NOMO-1 treated with dmso at 0.1 percent for 144 hours (cell line): ENCODE data around the gene PLAU.
"Not testable (repeated sequence)": the region's sequence is repeated elsewhere in the genome, so short reads cannot be mapped to it uniquely, and the experiment has no call there.

ENCODE experiments used
- DNase-seq: peaks from one replicate; lab custom pipeline; 2025; ENCODE audit not compliant: unreplicated experiment; lab: John Stamatoyannopoulos, UW

PLAU gene

DNA sequence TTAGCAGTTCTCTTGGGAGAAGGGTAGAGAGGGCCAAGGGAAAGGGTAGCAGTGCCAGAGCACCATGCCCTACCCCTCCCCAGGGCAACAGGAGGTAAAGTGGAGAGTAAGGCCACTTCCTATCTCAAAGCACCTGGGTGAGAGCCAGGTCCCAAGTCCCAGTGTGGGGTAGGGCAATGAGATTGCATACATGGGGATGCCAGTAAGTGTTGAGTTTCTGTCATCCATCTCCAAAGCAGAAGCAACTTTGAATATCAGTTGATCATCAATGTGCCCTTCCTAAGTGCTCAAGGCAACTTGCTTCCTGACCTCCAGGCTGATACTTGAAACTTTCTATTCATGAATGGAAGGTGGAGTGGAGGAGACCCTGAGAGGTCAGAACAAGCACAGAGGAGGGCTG lies 34.4 kb upstream of the PLAU start:
- no peak for DNase-seq

DNA sequence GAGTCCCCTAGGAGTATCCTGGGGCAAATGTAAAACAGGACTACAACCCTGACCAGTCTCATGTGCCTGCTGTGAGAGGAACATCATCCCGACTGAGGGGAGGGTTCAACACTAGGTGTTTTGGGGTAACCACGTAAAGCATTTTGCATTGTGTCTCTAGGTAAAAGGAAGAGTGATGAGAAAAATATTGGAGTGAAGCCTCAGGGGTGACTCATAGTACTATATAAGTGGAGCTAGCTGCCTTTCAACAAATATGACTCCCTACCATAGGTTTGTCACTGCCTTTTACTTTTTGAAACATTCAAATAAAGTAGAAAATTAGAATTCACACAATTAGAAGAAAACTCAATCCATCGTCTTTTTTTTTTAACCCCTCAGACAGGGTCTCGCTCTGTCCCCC lies 34.0 kb upstream of the PLAU start:
- no peak for DNase-seq

DNA sequence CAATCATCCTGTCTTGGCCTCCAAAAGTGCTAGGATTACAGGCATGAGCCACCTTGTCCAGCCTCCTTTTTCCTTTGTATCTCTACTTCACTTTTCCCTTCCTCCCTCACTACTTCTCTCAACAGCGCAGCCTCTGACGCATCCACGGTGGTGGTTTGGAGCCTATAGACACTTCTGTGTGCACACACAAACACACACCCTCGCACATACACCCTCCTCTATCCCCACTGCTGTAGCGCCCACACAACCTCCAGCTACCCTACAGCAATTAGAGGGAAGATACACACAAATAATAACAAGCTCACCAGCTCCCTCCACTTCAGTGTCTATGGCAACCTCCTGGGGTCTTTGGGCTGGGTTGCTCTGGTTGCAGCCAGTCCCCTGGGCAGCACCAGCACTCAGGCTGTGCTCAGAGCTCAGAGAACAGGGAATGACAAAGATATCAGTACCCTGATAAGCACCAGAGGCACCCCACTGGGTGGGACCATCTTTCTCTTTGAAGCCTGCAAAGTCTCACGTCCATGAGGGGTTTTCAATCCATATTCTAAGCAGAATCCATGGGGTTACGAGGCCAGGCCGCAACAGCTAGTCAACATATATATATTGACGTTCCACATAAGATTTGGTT lies 33.3 kb upstream of the PLAU start:
- no peak for DNase-seq

DNA sequence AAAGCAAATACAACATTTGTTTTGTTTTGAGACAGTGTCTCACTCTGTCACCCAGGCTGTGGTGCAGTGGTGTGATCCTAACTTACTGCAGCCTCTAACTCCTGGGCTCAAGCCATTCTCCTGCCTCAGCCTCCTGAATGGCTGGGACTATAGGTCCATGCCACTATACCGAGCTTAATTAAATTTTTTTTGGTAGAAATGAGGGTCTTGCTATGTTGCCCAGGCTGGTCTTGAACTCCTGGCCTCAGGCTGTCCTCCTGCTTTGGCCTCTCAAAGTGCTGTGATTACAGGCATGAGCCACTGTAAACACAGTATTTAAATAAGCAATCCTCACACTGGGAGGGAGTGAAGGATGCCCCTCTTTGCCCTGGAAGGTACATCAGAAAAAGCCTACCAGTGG lies 32.6 kb upstream of the PLAU start:
- DNase-seq = no peak

DNA sequence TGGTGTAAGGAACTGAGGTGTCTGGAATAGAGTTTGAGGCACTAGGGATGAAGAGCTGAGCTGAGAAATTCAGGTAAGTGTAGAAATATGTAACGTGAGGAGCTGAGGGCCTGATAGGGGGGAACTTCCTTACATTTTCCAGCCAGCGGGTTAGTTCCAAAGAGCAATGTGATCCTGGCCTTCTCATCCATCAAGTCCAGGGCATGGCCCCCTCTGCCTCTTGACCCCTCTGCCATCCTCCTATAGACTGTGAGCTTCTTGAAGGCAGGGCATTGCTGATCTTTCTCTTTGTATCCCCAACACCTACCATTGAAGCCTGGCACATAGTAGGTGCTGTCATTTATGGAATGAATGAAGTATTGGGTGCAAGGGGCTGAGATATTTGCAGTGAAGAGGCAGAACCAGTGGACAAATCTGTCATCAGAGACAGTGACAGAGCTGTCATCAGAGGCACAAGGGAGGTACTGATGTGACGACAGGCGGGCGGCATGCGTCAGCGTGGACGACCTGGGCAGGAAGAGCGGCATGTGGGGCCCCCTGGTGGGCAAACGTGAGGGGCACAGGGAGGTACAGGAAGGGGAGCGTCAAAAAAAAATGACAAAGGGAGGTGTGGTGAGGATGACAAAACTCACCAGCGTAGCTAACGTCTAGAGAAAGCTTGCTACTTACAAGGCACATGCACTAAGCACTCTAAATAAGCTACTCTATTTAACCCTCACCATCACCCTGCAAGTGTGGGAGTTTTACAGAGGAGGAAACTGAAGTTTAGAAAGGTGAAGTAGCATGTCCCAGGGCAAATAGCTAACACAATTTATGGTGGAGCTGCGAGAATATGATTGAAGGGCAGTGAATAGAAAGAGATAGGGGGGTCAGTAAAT lies 31.4 kb upstream of the PLAU start:
- peak; percentile 96 for DNase-seq

DNA sequence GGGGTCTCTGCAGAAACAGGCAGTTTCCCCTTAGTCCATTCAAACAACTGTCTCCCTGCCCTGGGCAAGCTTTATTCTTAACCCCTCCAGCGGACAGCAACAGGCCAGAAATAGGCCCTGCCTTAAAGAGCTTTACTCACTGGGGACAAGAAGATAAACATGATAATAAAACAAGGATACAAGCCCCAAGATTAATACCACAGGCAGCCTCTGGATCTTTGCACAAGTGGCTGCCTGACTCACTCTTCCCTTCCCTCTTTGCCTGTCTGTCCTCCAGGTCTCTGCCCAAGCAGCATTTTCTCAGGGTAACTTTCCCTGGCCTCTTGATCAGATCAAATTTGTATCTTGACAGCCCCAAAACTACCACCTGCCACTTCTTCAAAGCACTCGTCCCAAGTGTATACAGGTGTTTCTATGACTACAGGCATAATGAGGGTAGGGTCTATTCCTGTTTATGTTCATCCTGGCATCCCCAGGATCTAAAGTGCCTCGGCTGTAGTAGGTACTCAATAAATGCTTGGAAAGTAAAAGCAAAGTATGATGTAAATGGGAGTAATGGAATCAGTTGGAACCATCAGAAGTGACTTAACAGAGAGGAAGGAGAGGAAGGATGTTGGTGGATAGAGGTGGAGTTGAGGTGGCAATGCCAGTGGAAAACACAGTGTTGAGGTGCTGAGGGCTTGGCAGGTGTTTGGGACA lies 29.6 kb upstream of the PLAU start:
- DNase-seq = no peak

DNA sequence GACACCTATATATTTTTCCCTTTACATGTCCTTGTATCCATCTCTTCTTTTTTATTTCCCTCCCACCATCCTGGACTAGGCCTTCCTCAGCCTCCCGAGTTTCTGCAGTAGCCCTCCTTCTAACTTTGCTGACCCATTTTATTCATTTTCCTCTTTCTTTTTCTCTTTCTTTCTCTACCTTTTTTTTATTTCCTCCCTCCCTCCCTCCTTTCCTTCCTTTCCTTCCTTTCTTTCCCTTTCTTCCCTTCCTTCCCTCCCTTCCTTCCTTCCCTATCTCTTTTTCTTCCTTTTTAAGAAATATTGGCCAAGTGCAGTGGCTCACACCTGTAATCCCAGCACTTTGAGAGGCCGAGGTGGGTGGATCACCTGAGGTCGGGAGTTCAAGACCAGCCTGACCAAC lies 26.9 kb upstream of the PLAU start:
- no peak for DNase-seq

DNA sequence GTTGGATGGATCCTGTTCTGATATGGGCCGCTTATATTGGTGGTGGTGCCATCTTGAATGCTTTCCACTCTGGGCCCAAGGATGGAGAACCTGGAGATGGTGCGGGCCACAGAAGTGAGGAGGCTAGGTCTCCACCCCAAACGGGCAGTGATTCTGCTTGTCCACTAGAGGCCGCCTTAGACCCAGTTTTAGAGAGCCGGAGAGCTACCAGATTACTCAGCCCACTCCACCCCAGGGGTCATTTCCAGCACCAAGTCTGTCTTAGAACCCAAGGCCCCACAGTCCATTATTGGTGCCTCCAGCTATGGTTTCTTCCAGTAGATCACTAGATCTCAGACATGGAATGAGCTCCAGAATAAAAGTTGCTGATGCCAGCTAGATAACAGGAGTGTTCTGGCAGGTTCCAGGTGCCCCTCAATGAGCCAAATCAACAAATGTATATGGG lies 24.8 kb upstream of the PLAU start:
- peak; percentile 56 for DNase-seq

DNA sequence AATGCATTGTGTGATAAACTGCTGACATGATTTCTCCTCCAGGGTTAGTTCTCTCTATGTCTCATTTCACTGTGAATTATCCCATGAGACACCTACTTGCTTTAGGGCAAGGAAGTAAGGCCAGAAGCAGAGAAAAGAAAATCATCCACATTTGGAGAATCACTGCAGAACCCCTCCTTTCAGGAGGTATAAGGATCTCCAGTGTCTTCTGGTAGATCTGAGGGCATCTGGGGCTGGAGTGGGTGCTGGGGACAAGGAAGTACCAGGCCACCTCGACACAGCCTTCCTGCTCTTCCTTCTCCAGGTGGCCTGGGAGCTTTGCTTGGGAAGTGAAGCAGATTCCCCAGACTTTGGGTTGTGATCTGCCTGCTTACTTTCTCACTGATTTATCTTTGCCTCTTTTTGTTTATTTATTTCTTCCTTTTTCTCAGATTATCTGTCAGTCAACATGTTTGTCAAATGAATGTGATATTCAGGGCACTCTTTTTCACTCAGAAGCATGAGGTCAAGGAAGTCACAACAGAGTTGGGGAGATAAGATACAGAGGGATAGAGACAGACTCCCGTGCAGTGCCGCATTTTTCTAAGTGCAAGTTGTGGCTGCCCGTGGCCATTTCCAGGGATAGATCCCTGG lies 24.2 kb upstream of the PLAU start:
- DNase-seq = no peak

DNA sequence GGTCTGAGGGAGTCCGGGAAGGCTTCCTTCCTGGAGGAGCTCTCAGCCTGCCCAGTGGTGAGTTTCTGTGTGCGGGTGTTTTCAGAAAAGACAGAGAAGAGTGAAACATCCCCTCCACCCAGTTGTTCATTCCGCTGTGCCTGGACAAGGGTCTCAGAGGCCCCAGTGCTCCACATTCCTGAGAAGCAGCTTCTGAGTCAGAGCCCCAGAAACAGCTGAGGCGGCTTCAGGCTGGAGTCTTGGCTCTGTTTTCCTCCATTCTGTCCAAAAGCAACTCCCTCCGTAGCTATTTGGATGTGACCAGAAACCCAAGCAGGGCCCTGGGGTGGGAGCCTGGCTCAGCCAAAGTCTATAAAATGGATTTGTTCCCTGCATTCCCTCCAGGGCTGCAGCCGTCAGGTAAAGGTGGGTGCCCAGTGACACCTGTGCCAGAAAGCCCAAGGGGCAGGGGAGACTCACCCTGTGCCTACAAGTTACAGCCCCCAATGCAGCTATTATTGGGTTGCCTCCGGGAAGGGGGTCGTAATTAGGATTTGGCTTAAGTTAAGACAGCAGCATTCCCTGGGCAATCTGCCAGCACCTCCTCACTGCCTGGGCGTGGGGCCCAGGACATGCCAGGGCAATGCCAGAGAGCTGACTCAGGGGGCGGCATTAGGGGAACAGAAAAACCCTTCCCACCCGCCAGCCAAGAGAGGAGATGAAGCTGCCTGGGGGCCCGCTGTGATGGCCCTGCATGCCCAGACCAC lies 23.5 kb upstream of the PLAU start:
- DNase-seq = no peak

DNA sequence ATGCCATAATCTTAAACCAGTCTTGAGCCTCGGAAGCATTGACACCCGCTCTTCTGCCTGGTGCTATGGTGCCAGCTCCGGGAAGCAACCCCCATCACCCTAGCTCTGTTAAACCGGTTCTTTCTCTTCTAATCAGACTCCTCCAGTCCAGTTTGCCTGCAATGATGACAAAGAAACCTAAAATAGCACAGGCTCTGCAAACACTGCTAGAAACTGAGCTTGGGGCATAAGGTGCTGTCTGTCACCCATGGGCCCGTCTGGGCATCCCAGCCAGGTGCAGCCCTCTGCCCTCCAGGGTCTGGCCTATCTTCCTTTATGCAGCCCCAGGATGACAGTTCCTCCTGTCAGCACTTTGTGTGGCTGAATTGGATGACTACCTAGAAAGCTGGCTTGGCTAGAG lies 22.4 kb upstream of the PLAU start:
- DNase-seq = no peak

DNA sequence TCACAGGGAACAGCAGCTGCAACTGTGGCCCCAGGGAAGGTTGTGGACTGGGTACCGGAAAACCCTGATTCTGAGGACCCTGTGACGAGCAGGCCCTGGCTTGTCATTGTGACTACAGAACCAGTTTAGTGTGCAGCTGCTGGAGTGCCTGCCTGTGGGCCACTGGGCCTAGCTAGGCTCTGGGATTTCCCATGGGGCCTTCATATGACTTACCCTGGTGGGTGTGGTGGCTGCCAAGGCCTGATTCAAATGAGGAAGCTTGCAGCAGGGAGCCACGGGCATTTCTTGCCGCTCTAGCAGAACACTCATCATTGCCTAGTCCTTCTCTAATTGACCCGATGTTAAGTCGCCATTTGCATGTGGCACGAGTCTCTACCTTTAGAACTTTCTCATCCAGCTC lies 21.9 kb upstream of the PLAU start:
- DNase-seq = peak; percentile 80

DNA sequence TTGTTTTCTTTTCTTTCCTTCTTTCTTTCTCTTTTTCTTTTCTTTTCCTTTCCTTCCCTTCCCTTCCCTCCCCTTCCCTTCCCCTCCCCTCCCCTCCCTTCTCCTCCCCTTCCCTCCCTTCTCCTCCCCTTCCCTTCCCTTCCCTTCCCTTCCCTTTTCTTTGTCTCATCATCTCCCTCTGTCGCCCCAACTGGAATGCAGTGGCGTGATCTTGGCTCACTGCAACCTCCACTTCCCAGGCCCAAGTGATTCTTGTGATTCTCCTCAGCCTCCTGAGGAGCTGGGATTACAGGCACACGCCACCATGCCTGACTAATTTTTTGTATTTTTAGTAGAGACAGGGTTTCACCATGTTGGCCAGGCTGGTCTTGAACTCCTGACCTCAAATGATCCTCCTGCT lies 21.5 kb upstream of the PLAU start:
- not testable (repeated sequence) for DNase-seq

DNA sequence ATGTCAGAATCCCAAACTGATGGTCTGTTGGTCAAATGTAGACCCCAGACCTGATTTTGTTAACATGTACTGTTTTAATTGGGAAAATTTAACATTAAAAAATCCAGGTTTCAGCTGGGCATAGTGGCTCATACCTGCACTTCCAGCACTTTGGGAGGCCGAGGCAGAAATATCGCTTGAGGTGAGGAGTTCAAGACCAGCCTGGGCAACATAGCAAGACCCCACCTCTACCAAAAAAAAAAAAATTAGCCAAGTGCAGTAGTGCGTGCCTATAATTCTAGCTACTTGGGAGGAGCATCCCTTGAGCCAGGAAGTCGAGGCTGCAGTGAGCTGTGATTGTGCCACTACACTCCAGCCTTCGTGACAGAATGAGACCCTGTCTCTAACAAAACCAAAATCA lies 20.7 kb upstream of the PLAU start:
- DNase-seq = no peak

DNA sequence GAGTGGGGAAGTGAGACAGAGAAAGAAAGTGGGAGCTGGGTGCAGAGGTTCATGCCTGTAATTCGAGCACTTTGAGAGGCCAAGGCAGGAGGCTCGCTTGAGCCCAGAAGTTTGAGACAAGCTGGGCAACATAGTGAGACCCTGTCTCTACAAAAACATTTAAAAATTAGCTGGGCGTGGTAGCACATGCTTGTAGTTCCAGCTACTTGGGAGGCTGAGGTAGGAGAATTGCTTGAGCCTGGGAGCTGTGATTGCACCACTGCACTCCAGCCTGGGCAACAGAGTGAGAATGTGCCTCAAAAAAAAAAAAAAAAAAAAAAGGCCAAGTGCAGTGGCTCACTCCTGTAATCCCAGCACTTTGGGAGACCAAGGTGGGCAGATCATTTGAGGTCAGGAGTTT lies 20.1 kb upstream of the PLAU start:
- DNase-seq = not testable (repeated sequence)

DNA sequence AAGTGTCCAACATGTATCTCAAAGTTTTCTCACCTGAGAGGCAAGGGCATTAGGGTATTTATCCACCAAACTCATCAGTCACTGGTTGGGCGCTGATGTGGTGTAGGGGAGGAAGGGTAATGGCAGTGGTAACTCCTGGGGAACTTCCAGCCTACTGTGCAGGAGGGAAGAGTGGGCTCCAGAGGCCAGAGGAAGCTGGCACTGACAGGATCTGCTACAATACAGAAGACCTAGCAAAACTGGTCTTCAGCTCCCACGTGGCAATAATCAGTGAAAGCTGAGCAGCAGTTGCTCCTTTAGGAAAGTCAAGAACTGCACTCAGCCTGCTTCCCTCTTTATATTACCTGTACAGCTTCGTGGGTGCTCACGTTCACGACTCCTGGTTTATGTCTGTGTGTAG lies 19.4 kb upstream of the PLAU start:
- no peak for DNase-seq

DNA sequence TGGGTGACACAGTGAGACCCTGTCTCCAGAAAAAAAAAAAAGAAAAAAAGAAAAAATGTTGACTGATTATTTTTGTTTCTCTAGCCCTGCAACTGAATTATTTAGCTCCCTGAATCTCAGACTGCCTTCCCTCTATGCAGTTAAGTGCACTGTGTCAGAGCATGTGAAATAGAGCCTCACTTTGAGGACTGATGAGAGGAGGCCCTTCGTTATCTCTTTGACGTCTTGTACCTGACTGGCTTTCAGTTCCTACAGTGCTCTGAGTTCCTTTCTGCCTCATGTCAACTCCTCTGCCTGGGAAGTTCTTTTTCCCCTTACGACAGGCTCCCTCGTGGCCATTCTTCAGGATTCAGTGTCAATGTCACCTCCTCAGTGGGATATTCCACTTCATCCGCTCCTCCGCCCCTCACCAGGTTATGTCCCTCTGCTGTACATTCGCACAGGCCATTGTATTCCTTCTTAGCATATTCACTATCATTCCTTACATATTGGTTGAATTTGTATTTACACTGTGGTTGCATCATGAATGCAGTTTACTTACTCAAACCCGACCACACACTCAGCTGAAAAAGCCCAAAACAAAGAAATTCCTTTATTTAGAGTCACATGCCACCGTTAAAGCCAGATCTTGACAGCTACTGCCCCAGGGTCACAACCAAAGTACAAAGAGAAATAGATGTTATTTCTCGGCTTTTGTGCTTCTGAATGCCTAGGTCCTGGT lies 18.5 kb upstream of the PLAU start:
- no peak for DNase-seq

DNA sequence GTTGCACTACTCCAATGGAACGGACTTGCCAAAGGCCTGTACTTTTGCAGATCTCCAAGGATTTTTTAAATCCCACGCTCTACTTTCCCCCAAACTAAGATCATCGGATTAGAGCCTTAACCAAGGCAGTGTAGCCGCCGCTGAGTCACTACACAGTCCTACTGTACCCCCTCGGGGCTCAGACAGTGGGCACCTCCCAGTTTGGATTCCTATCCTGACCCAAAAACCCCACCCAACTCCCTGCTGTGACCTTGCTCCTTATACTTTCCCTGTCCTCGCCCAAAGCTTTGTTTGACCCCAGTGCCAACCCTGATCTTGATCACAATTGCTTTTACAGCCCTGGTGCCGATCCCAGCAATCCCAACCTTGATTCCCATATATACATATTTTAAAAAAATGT lies 17.5 kb upstream of the PLAU start:
- no peak for DNase-seq

DNA sequence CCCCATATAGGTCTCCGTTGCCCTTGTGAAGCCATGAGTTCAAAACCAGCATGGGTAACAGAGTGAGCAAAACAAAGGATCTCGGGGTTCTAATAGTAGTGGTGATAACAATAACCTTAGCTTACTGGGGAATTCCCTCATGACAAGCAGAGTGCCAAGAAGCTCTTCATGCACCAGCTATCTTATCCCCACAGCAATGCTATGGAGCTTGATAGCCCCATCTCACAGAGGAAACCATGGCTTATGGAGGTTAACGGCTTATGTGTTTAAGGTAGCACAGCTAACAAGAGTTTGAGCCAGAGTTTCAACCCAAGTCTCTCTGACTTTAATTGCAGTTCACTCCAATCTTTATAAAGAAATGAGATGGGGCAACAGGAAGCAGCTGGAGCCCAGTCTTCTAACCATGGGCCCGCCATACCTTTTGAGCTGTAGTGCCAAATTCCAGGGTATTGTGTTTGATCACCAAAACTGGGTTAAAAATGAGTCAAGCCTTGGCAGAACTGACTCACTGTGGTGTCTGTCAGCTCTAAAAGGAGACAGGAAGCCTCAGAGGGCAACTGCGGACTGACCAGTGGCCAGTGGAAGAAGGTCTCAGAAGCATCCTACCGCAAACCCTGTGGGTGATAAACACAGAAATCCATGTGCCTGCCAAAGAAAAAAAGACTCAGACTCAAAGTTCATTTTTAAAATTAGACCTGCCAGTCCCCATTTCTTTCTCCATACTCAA lies 16.5 kb upstream of the PLAU start:
- DNase-seq = no peak

DNA sequence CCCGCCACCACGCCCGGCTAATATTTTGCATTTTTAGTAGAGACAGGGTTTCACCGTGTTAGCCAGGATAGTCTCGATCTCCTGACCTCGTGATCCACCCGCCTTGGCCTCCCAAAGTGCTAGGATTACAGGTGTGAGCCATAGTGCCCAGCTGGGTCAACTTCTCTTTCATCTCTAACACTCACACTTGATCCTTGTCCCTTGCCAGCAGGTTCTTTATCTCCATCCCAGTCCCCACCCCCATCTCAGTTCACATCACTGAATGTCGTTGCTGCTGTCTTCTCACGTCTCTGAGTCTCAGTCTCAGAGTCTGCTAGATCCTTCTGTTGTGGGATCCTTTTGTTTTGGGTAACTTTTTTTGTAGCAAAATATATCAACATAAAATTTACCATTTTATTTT lies 15.6 kb upstream of the PLAU start:
- DNase-seq = not testable (repeated sequence)
